Astrocyte of the hippocampus (primary cell): Measurements from ENCODE around the gene KRT76.

Experiments
- DNase-seq: peaks from one replicate; pipeline ENCODE4 v3.0.0; 2011; ENCODE audit warnings: low read depth, low spot score

The KRT76 gene

GRCh38 chr12:52730793-52731192, 46.4 kb downstream of the KRT76 start:
- DNase-seq, result no peak

GRCh38 chr12:52730383-52730782, 46.8 kb downstream of the KRT76 start:
- no peak for DNase-seq

GRCh38 chr12:52729147-52729546, 48.0 kb downstream of the KRT76 start:
- DNase-seq, result no peak

- no peak for DNase-seq
Measured at GRCh38 chr12:52728374-52728773, 48.8 kb downstream of the KRT76 start.

- no peak for DNase-seq
Measured at GRCh38 chr12:52727037-52727436, 50.1 kb downstream of the KRT76 start.

- DNase-seq, result no peak
Measured at GRCh38 chr12:52726451-52726850, 50.7 kb downstream of the KRT76 start.

GRCh38 chr12:52724384-52724783, 52.8 kb downstream of the KRT76 start:
- no peak for DNase-seq

GRCh38 chr12:52722680-52723079, 54.5 kb downstream of the KRT76 start:
- DNase-seq, result no peak

GRCh38 chr12:52721838-52722470, 55.2 kb downstream of the KRT76 start:
- no peak for DNase-seq

GRCh38 chr12:52720365-52720886, 56.7 kb downstream of the KRT76 start:
- DNase-seq, result no peak
